BLaER1 treated with 17β-estradiol and CSF1 and Interleukin-3, amounts not matched to agents 10 nM and 100 nM (cell line): ENCODE measurements around the gene PRDM11.

Experiments used
- H3K27ac ChIP-seq, 11 experiments: shearing (Covaris generic); formaldehyde crosslinking; 2 replicates each; pipeline ENCODE4 v1.8.1; 2022
- H3K27me3 ChIP-seq, 11 experiments: shearing (Covaris generic); formaldehyde crosslinking; 2 replicates each; pipeline ENCODE4 v1.8.1; 2022
- H3K36me3 ChIP-seq, 11 experiments: shearing (Covaris generic); formaldehyde crosslinking; 2 replicates each; pipeline ENCODE4 v1.8.1; 2022
- H3K4me1 ChIP-seq, 10 experiments: shearing (Covaris generic); formaldehyde crosslinking; 2 replicates each; pipeline ENCODE4 v1.8.1; 2022
- H3K4me2 ChIP-seq, 11 experiments: shearing (Covaris generic); formaldehyde crosslinking; 2 replicates each; pipeline ENCODE4 v1.8.1; 2022
- H3K4me3 ChIP-seq, 10 experiments: shearing (Covaris generic); formaldehyde crosslinking; 2 replicates each; pipeline ENCODE4 v1.8.1; 2022
- H3K9ac ChIP-seq, 11 experiments: shearing (Covaris generic); formaldehyde crosslinking; 2 replicates each; pipeline ENCODE4 v1.8.1; 2022
- H3K9me3 ChIP-seq, 11 experiments: shearing (Covaris generic); formaldehyde crosslinking; replicated peaks in 1 of 11; 2 replicates each; pipeline ENCODE4 v1.8.1; 2022
- H4K20me1 ChIP-seq, 11 experiments: shearing (Covaris generic); formaldehyde crosslinking; 2 replicates each; pipeline ENCODE4 v1.8.1; 2022
- Cebpa-rat ChIP-seq, 11 experiments: shearing (Covaris generic); IDR thresholded peaks; 2 replicates each; pipeline ENCODE4 v1.8.1; 2022

Gene PRDM11

DNA sequence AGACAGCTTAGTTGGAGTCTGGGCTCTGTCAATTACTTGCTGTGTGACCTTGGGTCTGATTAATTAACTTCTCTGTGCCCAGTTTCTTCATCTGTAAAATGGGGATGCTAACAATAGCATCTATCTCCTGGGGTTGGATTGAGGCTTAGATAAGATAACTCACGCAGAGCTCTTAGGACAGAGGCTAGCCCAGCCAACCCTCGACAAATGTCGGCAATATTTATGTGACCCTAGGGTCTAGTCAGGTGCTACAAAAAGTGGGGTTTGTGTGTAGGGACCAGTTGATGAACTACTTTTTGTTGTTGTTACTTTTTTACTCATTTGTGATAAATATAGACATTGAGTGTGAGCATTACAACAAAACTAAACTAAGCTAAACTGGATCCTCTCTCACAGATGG is 117.3 kb downstream of the PRDM11 start:
- Histone ChIP-seq H3K27ac (no peak overlapping the region), H3K4me2 (peak overlapping the region in 5 of 11 experiments; percentile 3 to 43 (median 12); a peak in 3 of 22 replicates), H3K27me3 (no peaks in the 10 kb centered on the region), H3K4me1 (peaks cover 0 to 8% (median 2%) of the 10 kb centered on the region in 10 experiments; a peak in 7 of 20 replicates), H4K20me1 (no peaks in the 10 kb centered on the region; a peak in 1 of 22 replicates), H3K4me3 (no peak overlapping the region), H3K9ac (no peak overlapping the region), H3K9me3 (no peaks in the 10 kb centered on the region), H3K36me3 (no peaks in the 10 kb centered on the region)
- no peak for TF ChIP-seq Cebpa-rat (IDR thresholded peaks at IDR 0.05)

DNA sequence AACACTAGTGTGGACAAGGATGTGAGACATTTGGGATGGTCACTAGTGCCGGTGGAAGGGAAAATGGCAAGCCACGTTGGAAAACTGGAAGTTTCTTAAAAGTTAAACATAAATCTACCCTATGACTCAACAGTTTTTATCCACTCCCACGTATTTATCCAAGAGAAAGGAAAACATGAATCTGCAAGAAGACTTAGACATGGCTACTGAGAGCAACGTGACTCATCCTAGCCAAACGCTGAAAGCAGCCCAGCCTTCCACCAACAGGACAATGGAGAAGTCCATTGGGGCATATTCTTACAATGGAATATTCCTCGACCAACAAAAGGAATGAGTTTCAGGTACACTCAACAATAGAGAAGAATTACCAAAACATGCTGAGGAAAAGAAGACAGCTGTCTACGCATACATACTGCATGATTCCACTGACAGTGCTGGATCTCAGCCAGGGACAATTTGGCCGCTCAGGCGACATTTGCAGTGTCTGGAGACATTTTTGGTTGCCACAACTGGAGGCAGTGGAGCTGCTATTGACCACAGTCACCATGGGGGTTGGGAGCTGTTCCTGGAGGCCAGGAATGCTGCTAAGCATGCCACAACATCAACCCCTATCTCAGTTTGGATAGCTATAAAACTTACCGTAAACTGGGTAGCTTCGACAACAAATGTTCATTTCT is 118.5 kb downstream of the PRDM11 start:
- peaks cover 0 to 8% (median 2%) of the 10 kb centered on the region in 10 experiments; a peak in 7 of 20 replicates for H3K4me1 ChIP-seq
- no peaks in the 10 kb centered on the region for H3K27me3 ChIP-seq
- no peak overlapping the region; a peak in 1 of 22 replicates for H3K4me2 ChIP-seq
- no peaks in the 10 kb centered on the region for H3K9me3 ChIP-seq
- TF ChIP-seq Cebpa-rat (IDR thresholded peaks at IDR 0.05) = no peak
- H3K27ac ChIP-seq = no peak overlapping the region
- no peak overlapping the region for H3K9ac ChIP-seq
- no peaks in the 10 kb centered on the region for H3K36me3 ChIP-seq
- no peaks in the 10 kb centered on the region; a peak in 1 of 22 replicates for H4K20me1 ChIP-seq
- H3K4me3 ChIP-seq = no peak overlapping the region

DNA sequence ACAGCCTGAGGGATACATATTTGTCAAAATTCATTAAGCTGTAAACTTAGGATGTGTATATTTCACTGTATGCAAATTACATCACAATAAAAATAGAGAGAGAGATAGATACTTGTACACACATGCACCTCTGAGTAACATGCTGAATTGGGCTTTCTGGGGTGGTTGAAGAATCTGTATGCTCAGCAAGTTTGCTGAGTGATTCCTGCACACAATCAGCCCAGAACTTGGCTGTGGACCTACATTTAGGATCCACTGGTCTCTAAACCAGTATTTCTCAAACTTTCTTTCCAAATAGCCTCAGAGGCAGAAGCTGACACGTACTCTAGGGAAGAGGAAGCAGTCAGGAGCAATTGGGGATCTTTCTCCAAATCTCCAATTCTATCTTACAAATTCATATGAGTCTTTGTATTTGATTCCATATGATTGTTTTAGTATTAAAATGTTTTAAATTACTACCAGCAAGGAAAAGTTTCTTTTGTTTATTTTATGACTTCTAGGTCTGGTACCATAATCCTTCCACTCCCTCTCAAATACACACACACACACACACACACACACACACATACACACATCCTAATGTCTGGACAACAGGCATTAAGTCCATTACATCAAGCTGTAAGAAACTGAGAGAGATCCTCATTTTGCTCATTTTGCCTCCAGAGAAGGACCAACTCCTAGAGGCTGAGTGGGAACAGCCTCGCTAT is 119.7 kb downstream of the PRDM11 start:
- H3K4me3 ChIP-seq = no peak overlapping the region
- no peak for TF ChIP-seq Cebpa-rat (IDR thresholded peaks at IDR 0.05)
- peaks cover 0 to 8% (median 2%) of the 10 kb centered on the region in 10 experiments; a peak in 7 of 20 replicates for H3K4me1 ChIP-seq

DNA sequence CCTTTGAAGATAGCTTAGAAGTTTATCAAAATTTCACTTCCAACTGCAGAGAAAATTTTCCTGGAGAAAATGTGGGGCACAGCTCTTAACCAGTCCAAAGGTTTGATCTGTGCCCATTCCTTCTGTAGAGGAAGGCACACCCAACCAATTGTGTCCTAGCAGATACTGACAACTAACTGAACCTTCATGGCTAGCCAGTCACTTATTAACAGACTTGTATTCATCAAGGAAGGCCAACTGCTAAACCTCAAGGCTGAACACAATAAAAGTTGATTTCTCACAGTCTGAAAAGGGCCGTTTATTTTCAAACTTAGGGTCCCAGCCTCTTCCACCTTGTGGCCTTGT is 120.2 kb downstream of the PRDM11 start:
- H3K9ac ChIP-seq = no peak overlapping the region
- no peak overlapping the region for H3K4me3 ChIP-seq
- no peaks in the 10 kb centered on the region; a peak in 1 of 22 replicates for H4K20me1 ChIP-seq
- H3K4me1 ChIP-seq = peaks cover 0 to 8% (median 2%) of the 10 kb centered on the region in 10 experiments; a peak in 7 of 20 replicates
- no peak overlapping the region for H3K4me2 ChIP-seq
- H3K9me3 ChIP-seq = no peaks in the 10 kb centered on the region
- no peaks in the 10 kb centered on the region for H3K27me3 ChIP-seq
- no peaks in the 10 kb centered on the region for H3K36me3 ChIP-seq
- no peak overlapping the region for H3K27ac ChIP-seq
- TF ChIP-seq Cebpa-rat (IDR thresholded peaks at IDR 0.05) = no peak

More for the DNA sequence above, 119.7 kb downstream of the PRDM11 start:
- no peak overlapping the region for H3K27ac ChIP-seq
- H4K20me1 ChIP-seq = no peaks in the 10 kb centered on the region; a peak in 1 of 22 replicates
- H3K36me3 ChIP-seq = no peaks in the 10 kb centered on the region
- no peak overlapping the region for H3K9ac ChIP-seq
- H3K27me3 ChIP-seq = no peaks in the 10 kb centered on the region
- H3K9me3 ChIP-seq = no peaks in the 10 kb centered on the region
- H3K4me2 ChIP-seq = no peak overlapping the region

DNA sequence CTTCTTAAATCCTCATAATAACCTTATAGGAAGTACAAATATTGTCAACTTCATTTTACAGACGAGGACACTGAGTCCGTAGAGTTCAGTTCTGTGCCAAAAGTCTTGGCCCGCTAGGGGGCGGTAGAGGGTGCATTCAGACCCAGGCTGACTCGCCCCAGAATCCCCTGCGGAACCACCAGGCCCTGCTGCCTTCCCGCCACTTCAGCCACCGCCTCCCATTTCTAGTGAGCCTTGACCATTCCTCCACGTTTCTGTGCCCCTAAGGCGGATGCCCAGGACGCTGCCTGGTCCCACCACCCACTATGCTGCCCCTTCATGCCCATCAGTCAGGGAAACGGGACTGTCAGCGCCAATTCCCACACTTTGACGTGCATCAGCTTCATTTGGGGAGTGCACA is 120.6 kb downstream of the PRDM11 start:
- no peak for TF ChIP-seq Cebpa-rat (IDR thresholded peaks at IDR 0.05)

DNA sequence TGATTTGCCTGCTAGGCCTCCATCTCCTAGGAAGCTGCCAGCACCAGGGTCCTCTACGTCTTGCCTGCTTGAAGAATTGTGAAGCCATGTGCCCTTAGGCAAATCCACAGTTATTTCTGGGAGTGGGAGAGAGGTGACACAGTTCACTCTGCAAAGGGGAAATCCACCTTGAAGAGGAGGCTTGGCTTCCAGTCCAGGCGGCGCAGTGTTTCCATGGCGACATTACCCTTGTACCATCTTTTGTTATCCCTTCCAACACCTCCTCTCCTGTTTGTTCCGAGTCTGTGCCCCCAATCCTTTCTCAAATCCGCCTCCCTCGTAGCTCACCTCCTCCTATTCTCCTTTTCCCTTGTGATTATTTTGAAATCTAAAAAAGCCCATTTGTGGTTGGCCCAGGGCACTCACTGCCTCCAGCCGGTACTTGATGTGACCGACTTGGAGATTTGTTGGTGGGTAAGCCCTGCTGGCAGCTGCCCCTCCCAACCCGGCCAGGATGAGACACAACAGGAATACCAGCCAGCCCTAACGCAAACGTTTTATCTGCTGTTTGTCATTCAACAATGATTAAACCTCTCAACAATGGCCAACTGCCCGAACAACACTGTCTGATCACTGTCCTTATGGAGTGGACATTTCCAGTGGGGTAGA is 121.3 kb downstream of the PRDM11 start:
- no peaks in the 10 kb centered on the region for H3K9me3 ChIP-seq
- no peak for TF ChIP-seq Cebpa-rat (IDR thresholded peaks at IDR 0.05)
- no peak overlapping the region for H3K27ac ChIP-seq
- H4K20me1 ChIP-seq = no peaks in the 10 kb centered on the region; a peak in 1 of 22 replicates
- no peak overlapping the region for H3K9ac ChIP-seq
- H3K4me3 ChIP-seq = no peak overlapping the region
- H3K27me3 ChIP-seq = no peaks in the 10 kb centered on the region
- H3K4me2 ChIP-seq = no peak overlapping the region
- no peaks in the 10 kb centered on the region for H3K36me3 ChIP-seq
- H3K4me1 ChIP-seq = peaks cover 0 to 8% (median 2%) of the 10 kb centered on the region in 10 experiments; a peak in 7 of 20 replicates

More for the DNA sequence above, 120.6 kb downstream of the PRDM11 start:
- Histone ChIP-seq H4K20me1 (no peaks in the 10 kb centered on the region; a peak in 1 of 22 replicates), H3K9me3 (no peaks in the 10 kb centered on the region), H3K9ac (no peak overlapping the region), H3K4me3 (no peak overlapping the region), H3K27ac (no peak overlapping the region), H3K27me3 (no peaks in the 10 kb centered on the region), H3K4me1 (peaks cover 0 to 8% (median 2%) of the 10 kb centered on the region in 10 experiments; a peak in 7 of 20 replicates), H3K36me3 (no peaks in the 10 kb centered on the region), H3K4me2 (no peak overlapping the region)

DNA sequence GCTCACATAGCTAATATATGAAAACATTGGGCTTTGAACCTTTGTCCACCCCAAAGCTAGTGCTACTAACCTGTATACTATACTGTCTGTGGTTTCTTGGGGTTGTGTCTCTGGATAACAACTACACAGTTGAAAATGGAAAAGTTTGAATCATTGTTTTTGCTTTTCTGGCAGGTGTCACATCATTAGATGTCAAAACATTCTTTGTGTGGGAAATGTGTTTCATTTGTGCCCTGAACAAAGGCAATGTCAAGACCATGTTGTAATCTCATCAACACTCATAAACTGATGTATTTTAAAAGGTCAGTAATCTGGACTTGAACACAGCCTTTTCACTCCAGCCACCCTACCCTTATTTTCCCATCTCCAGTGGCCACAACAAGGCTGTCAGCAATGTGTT is 123.2 kb downstream of the PRDM11 start:
- Histone ChIP-seq H3K4me2 (no peak overlapping the region), H3K4me1 (no peaks in the 10 kb centered on the region), H3K36me3 (no peaks in the 10 kb centered on the region), H3K27ac (no peak overlapping the region), H3K27me3 (no peaks in the 10 kb centered on the region), H3K4me3 (no peak overlapping the region), H4K20me1 (no peaks in the 10 kb centered on the region), H3K9ac (no peak overlapping the region), H3K9me3 (no peaks in the 10 kb centered on the region)
- TF ChIP-seq Cebpa-rat (IDR thresholded peaks at IDR 0.05) = no peak

DNA sequence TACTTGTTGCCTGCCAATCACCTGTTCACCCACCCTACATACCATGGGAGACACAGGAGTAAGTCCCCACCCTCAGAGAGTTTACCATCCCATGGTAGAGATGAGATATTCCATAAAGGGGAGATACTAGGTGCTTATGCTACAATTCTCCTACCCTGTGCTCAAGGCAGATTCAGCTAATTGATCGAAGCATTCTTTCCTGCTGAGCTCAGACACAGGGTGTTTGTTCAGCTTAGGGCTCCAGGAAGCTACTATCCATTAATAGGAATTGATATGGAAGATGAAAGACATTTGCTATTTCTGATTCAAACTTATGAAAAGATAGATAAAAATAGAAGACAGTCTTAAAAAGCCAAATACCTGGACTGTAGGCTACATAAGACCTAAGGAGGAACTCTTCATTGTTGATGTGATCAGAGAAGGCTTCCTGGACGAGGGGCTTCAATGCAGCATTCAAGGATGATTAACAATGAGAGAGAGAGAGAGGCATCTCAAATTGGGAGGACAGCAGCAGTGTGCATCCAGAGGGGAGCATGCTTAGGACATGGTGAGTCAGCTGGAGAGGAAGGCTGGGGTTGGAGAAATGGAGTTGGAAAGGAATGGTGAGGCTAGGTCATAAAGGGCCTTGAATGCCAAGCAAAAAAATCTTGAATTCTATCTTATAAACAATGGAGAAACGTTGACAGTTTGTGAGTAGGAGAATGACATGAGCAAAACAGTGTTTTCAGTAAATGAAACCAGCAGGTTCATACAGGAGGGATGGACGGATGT is 124.7 kb downstream of the PRDM11 start:
- Histone ChIP-seq H3K4me2 (no peak overlapping the region), H3K36me3 (no peaks in the 10 kb centered on the region), H3K27me3 (no peaks in the 10 kb centered on the region), H3K27ac (no peak overlapping the region), H3K9ac (no peak overlapping the region), H4K20me1 (no peaks in the 10 kb centered on the region), H3K4me3 (no peak overlapping the region), H3K4me1 (no peaks in the 10 kb centered on the region), H3K9me3 (no peaks in the 10 kb centered on the region)
- TF ChIP-seq Cebpa-rat (IDR thresholded peaks at IDR 0.05) = no peak

DNA sequence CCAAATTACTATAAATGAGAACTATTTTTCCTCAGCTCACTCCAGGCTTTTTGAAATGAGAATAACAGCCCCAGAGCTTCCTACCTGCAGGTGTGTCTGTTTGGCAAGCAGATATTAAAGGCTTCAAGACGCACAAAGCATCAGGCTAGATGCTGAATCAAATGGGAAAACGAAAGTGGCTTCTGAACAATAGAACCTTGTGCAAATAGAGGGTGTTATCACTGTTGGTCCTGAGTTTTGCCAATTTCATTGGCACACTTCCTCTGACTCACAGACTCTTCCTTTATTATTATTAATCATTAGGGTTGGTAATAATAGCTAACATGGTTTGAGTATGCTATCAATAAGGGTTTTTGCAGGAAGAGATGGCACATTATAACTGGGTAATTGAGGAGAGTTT is 126.3 kb downstream of the PRDM11 start:
- H3K27ac ChIP-seq = no peak overlapping the region
- H3K9ac ChIP-seq = no peak overlapping the region
- no peaks in the 10 kb centered on the region for H3K4me1 ChIP-seq
- no peaks in the 10 kb centered on the region for H4K20me1 ChIP-seq
- no peaks in the 10 kb centered on the region for H3K9me3 ChIP-seq
- no peak overlapping the region for H3K4me3 ChIP-seq
- no peaks in the 10 kb centered on the region for H3K27me3 ChIP-seq
- no peaks in the 10 kb centered on the region for H3K36me3 ChIP-seq
- no peak overlapping the region for H3K4me2 ChIP-seq
- no peak for TF ChIP-seq Cebpa-rat (IDR thresholded peaks at IDR 0.05)
